ENCODE results near the gene ADCK1. TPM values are rescaled to one million over a fixed set of nuclear protein-coding genes. Genes with fewer than 3 reads are reported as not detected.
"Not testable (repeated sequence)": the region's sequence is repeated elsewhere in the genome, so short reads cannot be mapped to it uniquely, and the experiment has no call there.

Gene ADCK1
- total and polyA plus RNA-seq, 2 donors (not counting 3 experiments of a cell fraction or from before 2014, with no cell fraction given) = 4.2 to 6.9 TPM

- H3K9me3 ChIP-seq (replicated peaks; ENCODE audit: control insufficient read depth, insufficient read depth, low read length); intact Hi-C loops (cut with micrococcal nuclease); H3K9me1 ChIP-seq (replicated peaks; ENCODE audit: control insufficient read depth, extremely low read depth, insufficient read depth, low read length); H3K9ac ChIP-seq (replicated peaks; ENCODE audit: extremely low read depth, insufficient read depth, low read length); H3K4me1 ChIP-seq (ENCODE audit: control insufficient read depth, extremely low read depth, insufficient read depth, low read length); H3K4me2 ChIP-seq (ENCODE audit: insufficient read depth, low read length); H2AFZ ChIP-seq (ENCODE audit: low read depth, low read length); H3K27me3 ChIP-seq (ENCODE audit: control insufficient read depth in 2 of 2, insufficient read depth in 2 of 2, low read length in 2 of 2); BruUV-seq (replicated peaks); H3K4me3 ChIP-seq (replicated peaks in 1 of 3; ENCODE audit: insufficient read depth in 1 of 3, low read depth in 1 of 3, low read length in 3 of 3); H3K27ac ChIP-seq (ENCODE audit: insufficient read depth, low read depth, low read length); H3K79me2 ChIP-seq (ENCODE audit: control insufficient read depth, insufficient read depth, low read length); H4K20me1 ChIP-seq (replicated peaks; ENCODE audit: control insufficient read depth, extremely low read depth, insufficient read depth, low read length); H3K36me3 ChIP-seq (ENCODE audit: control insufficient read depth in 2 of 2, extremely low read depth in 1 of 2, insufficient read depth in 2 of 2, low read length in 2 of 2); CTCF ChIA-PET; dilution Hi-C loops (cut with MboI; ENCODE audit: extremely low pct_ligation_motif_present, low sequenced_read_pairs); POLR2A ChIA-PET: not testable (repeated sequence)
- DNase-seq (ENCODE audit: low read depth, low spot score) = peak; percentile 19
- peak; percentile 92 for FAIRE-seq
Measured at GRCh38 chr14:77768442-77769069, 31.4 kb upstream of the ADCK1 start.

DNA sequence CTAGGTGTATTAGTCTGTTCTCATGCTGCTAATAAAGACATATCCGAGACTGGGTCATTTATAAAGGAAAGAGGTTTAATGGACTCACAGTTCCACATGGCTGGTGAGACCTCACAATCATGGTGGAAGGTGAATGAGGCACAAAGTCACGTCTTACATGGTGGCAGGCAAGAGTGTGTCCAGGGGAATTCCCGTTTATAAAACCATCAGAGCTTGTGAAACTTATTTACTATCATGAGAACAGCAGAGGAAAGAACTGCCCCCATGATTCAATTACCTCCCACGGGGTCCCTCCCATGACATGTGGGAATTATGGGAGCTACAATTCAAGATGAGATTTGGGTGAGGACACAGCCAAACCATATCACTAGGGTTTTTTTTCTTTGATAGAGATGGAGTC is 25.9 kb upstream of the ADCK1 start:
- FAIRE-seq; H2AFZ ChIP-seq (ENCODE audit: low read depth, low read length); POLR2A ChIA-PET; BruUV-seq (replicated peaks); H3K79me2 ChIP-seq (ENCODE audit: control insufficient read depth, insufficient read depth, low read length); H3K4me3 ChIP-seq (replicated peaks in 1 of 3; ENCODE audit: insufficient read depth in 1 of 3, low read depth in 1 of 3, low read length in 3 of 3); intact Hi-C loops (cut with micrococcal nuclease); H4K20me1 ChIP-seq (replicated peaks; ENCODE audit: control insufficient read depth, extremely low read depth, insufficient read depth, low read length); H3K9me1 ChIP-seq (replicated peaks; ENCODE audit: control insufficient read depth, extremely low read depth, insufficient read depth, low read length); H3K9ac ChIP-seq (replicated peaks; ENCODE audit: extremely low read depth, insufficient read depth, low read length); H3K9me3 ChIP-seq (replicated peaks; ENCODE audit: control insufficient read depth, insufficient read depth, low read length); H3K36me3 ChIP-seq (ENCODE audit: control insufficient read depth in 2 of 2, extremely low read depth in 1 of 2, insufficient read depth in 2 of 2, low read length in 2 of 2); dilution Hi-C loops (cut with MboI; ENCODE audit: extremely low pct_ligation_motif_present, low sequenced_read_pairs); H3K27me3 ChIP-seq (ENCODE audit: control insufficient read depth in 2 of 2, insufficient read depth in 2 of 2, low read length in 2 of 2); H3K27ac ChIP-seq (ENCODE audit: insufficient read depth, low read depth, low read length); H3K4me1 ChIP-seq (ENCODE audit: control insufficient read depth, extremely low read depth, insufficient read depth, low read length); H3K4me2 ChIP-seq (ENCODE audit: insufficient read depth, low read length); DNase-seq (ENCODE audit: low read depth, low spot score): not testable (repeated sequence)
- CTCF ChIA-PET = interaction anchor here (1.4 kb wide), 1 partner anchor 11 kb away, joined by 3 read pairs; no protein-coding TSS in a partner anchor
